Suppressor macrophage treated with lipopolysaccharide for 1 hour (primary cell): Measurements from ENCODE around the gene CD19.

ENCODE experiments used
- DNase-seq, 3 donors: peaks; one replicate each; pipeline ENCODE4 v3.0.0-alpha.2; 2020 to 2022

The CD19 gene

DNA sequence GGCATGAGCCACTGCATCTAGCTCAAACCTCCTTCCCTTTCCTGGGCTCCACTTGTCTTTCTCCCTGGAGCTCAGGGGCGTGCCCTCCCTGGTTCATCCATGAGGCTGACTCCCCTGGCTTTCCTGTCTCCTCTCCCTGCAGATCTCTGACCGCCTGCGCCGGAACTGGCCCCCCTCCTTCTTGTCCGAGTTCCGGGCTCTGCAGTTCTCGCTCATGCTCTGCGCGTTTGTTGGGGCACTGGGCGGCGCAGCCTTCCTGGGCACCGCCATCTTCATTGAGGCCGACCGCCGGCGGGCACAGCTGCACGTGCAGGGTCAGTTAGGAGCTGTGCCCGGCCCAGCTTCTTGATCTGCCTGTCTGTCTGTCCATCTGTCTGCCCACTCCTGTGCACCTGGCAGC, 51.9 kb downstream of the CD19 start:
- DNase-seq = peak in 1 of 3 donors; percentile 2

- no peak for DNase-seq
Observed at GRCh38 chr16:28984091-28984490, 52.3 kb downstream of the CD19 start.

- peak; percentile 91 to 92 (median 92) for DNase-seq
Observed at GRCh38 chr16:28984619-28985135, 52.9 kb downstream of the CD19 start, which contains the start of gene LAT. LAT (plus strand) TSS chr16:28985052; CDS start chr16:28985418, 366 bp downstream.

- DNase-seq = no peak
Observed at GRCh38 chr16:28985211-28986041, 53.7 kb downstream of the CD19 start.

DNA sequence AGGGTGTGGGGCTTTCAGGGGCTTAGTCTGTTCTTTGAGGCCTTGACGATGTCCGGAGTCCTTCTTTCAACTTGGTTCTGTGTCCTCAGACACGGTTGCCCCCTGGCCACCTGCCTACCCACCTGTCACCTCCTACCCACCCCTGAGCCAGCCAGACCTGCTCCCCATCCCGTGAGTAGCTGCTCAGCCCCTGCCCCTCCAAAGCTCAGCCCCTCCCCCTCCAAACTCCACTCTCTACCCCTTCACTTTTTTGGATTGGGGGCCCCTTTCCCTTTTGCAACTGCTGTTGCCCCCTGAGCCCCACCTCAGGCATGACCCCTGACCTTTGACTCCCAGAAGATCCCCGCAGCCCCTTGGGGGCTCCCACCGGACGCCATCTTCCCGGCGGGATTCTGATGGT, 54.3 kb downstream of the CD19 start:
- DNase-seq = no peak

DNA sequence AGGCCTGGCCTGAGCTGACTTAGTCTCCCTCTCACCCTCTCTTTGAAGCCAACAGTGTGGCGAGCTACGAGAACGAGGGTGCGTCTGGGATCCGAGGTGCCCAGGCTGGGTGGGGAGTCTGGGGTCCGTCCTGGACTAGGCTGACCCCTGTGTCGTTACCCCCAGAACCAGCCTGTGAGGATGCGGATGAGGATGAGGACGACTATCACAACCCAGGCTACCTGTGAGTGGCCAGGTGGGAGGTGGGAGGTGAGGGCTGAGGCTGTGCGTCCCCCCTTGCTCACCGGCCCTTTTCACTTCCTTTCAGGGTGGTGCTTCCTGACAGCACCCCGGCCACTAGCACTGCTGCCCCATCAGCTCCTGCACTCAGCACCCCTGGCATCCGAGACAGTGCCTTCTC, 54.7 kb downstream of the CD19 start:
- no peak for DNase-seq

GRCh38 chr16:28987170-28987853, 55.5 kb downstream of the CD19 start:
- DNase-seq = no peak
